Measurements from ENCODE around the gene BGLAP.
A peak's percentile ranks its signal among the peaks of the same experiment; 100 is the strongest.

Gene BGLAP

GRCh38 chr1:156193488-156194299 lies 48.3 kb upstream of the BGLAP start, which contains the start of gene SLC25A44 (continued):
- TF ChIP-seq AEBP2 (tag by site-specific recombination; IDR thresholded peaks at IDR 0.05; ENCODE audit: borderline replicate concordance) (no peak), ZBTB21 (tag by site-specific recombination; IDR thresholded peaks at IDR 0.05) (peak; percentile 53; the same call in 1 of the 2 replicates), ZBTB11 (tag by site-specific recombination; conservative IDR thresholded peaks at IDR 0.05; ENCODE audit: low read depth) (peak; percentile 85), FEZF1 (tag by site-specific recombination; IDR thresholded peaks at IDR 0.05) (no peak), ZNF302 (tag by site-specific recombination; IDR thresholded peaks at IDR 0.05; ENCODE audit: low read depth) (no peak), GLIS2 (tag by site-specific recombination; IDR thresholded peaks at IDR 0.05) (peak; percentile 86), CTCF (tag by site-specific recombination; IDR thresholded peaks at IDR 0.05) (peak; percentile 80), ZNF19 (tag by site-specific recombination; IDR thresholded peaks at IDR 0.05; ENCODE audit: low read depth) (no peak), REST (tag by site-specific recombination; IDR thresholded peaks at IDR 0.05) (no peak), ZEB2 (tag by site-specific recombination; IDR thresholded peaks at IDR 0.05) (0 out of 2 replicates have a peak, but pooled peaks have one; percentile 45), ZBTB17 (tag by site-specific recombination; IDR thresholded peaks at IDR 0.05) (peak; percentile 78), ZNF692 (tag by site-specific recombination; IDR thresholded peaks at IDR 0.05) (peak; percentile 46; the same call in 1 of the 2 replicates), YY1 (tag by site-specific recombination; IDR thresholded peaks at IDR 0.05) (peak; percentile 85), ZNF571 (tag by site-specific recombination; IDR thresholded peaks at IDR 0.05) (no peak), YY2 (tag by site-specific recombination; IDR thresholded peaks at IDR 0.05) (peak; percentile 43; the same call in 1 of the 2 replicates), ZBTB26 (tag by site-specific recombination; optimal IDR thresholded peaks at IDR 0.05) (peak; percentile 37), ZNF76 (tag by site-specific recombination; IDR thresholded peaks at IDR 0.05; ENCODE audit: borderline replicate concordance, low read depth) (peak; percentile 51), ZNF518A (tag by site-specific recombination; conservative IDR thresholded peaks at IDR 0.05; ENCODE audit: low read depth) (peak; percentile 64), KLF9 (tag by site-specific recombination; IDR thresholded peaks at IDR 0.05; ENCODE audit: low read depth) (peak; percentile 55; the same call in 1 of the 2 replicates)

Measured in HEK293 (cell line).